Progenitor cell of endocrine pancreas (in vitro differentiated cells): ENCODE measurements around the gene RFX7. TPM values are rescaled to one million over a fixed set of nuclear protein-coding genes. Genes with fewer than 3 reads are reported as not detected.

Experiments used
- DNase-seq: peaks from one replicate; pipeline ENCODE4 v3.0.0; 2021; ENCODE audit warnings: low spot score; ENCODE audit not compliant: unreplicated experiment
- H3K27ac Mint-ChIP-seq: 2 replicates; pipeline ENCODE4 v1.8.0; 2021; ENCODE audit warnings: mild to moderate bottlenecking, moderate library complexity, mixed read lengths
- H3K27me3 Mint-ChIP-seq: 2 replicates; pipeline ENCODE4 v1.8.0; 2021; ENCODE audit warnings: mixed read lengths
- H3K36me3 Mint-ChIP-seq: 2 replicates; pipeline ENCODE4 v1.8.0; 2022; ENCODE audit warnings: mixed read lengths; ENCODE audit not compliant: insufficient read depth
- H3K4me1 Mint-ChIP-seq: 2 replicates; pipeline ENCODE4 v1.8.0; 2021; ENCODE audit warnings: low read depth, mixed read lengths
- H3K4me3 Mint-ChIP-seq: 2 replicates; pipeline ENCODE4 v1.8.0; 2021; ENCODE audit warnings: low read depth, mild to moderate bottlenecking, moderate library complexity, mixed read lengths
- H3K9me3 Mint-ChIP-seq: 2 replicates; pipeline ENCODE4 v1.8.0; 2021; ENCODE audit warnings: low read depth, mixed read lengths
- total RNA-seq: library from RNA; stranded (reverse); gene quantifications from 2 replicates; pipeline ENCODE4 v1.2.1, GENCODE V29; 2021
- TF ChIP-seq, protein P1 (sequence below): fragments of 200-600 bp; sonication (generic); IDR thresholded peaks from one replicate; pipeline ENCODE4 v1.5.0; 2021; ENCODE audit warnings: antibody characterized with exemption, mild to moderate bottlenecking; ENCODE audit not compliant: unreplicated experiment

RFX7 gene
- total RNA-seq, 1 donor from 2014 or later: 33.6 TPM

DNA sequence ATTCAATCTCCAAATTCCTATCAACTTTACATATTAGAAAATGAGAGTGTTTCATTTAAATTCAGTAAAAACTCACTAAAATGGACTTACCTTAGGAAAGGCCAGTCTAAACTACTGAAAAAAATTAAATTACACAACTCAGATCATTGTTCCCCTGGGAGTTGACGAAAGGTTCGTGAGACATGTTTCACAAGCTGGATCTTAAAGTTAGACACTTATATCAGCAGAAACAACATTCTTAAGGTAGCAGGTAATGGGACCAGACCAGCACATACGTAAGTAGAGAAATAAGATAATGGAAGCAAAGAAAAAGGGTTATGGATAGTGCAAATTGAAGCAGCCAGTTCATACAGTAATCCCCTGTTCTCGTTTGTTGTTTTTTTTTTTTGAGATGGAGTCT, 8.9 kb downstream of the RFX7 start:
- Mint-ChIP-seq H3K4me3 (no peak overlapping the region), H3K36me3 (peaks cover 64% of the 10 kb centered on the region), H3K4me1 (peaks cover 2% of the 10 kb centered on the region), H3K9me3 (peaks cover 42% of the 10 kb centered on the region), H3K27ac (no peak overlapping the region), H3K27me3 (no peaks in the 10 kb centered on the region)
- no peak for DNase-seq
- TF ChIP-seq, protein P1, sequence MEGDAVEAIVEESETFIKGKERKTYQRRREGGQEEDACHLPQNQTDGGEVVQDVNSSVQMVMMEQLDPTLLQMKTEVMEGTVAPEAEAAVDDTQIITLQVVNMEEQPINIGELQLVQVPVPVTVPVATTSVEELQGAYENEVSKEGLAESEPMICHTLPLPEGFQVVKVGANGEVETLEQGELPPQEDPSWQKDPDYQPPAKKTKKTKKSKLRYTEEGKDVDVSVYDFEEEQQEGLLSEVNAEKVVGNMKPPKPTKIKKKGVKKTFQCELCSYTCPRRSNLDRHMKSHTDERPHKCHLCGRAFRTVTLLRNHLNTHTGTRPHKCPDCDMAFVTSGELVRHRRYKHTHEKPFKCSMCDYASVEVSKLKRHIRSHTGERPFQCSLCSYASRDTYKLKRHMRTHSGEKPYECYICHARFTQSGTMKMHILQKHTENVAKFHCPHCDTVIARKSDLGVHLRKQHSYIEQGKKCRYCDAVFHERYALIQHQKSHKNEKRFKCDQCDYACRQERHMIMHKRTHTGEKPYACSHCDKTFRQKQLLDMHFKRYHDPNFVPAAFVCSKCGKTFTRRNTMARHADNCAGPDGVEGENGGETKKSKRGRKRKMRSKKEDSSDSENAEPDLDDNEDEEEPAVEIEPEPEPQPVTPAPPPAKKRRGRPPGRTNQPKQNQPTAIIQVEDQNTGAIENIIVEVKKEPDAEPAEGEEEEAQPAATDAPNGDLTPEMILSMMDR: no peak

DNA sequence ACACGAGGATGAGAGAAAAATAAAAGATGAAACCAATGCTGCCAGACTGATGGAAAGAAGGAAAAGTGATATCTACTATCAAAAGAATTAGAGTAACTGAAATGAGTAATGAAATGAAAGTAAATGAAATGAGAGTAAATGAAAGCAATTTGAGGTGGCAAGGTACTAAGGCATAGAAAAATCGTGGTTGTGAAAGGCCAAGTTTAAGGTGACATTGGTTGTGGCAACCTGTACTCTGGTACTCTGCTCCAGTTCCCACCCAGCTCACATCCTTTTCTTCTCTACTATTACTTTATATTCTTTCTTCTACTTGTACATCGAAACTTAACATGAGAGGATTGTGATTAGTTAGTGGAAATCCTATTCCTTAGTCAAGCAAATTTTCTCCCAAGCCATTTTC, 10.1 kb downstream of the RFX7 start:
- peaks cover 43% of the 10 kb centered on the region for H3K9me3 Mint-ChIP-seq
- TF ChIP-seq, protein P1: no peak

DNA sequence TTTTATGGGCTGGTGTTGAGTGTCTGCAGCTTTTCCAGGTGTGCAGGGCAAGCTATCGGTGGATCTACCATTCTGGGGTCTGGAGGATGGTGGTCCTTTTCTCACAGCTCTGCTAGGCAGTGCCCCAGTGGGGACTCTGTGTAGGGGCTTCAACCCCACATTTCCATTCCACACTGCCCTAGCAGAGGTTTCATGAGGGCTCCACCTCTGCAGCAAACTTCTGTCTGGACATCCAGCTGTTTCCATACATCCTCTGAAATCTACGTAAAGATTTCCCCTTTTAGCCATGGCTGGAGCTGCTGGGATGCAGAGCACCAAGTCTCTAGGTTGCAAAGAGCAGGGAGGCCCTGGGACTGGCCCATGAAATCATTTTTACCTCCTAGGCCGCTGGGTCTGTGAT, 11.6 kb downstream of the RFX7 start:
- TF ChIP-seq, protein P1: no peak
- no peaks in the 10 kb centered on the region for H3K27me3 Mint-ChIP-seq
- H3K36me3 Mint-ChIP-seq: peaks cover 74% of the 10 kb centered on the region
- no peaks in the 10 kb centered on the region for H3K4me1 Mint-ChIP-seq
- no peak overlapping the region for H3K4me3 Mint-ChIP-seq
- H3K9me3 Mint-ChIP-seq: peaks cover 54% of the 10 kb centered on the region
- no peak for DNase-seq
- no peak overlapping the region for H3K27ac Mint-ChIP-seq

More for the DNA sequence above, 10.1 kb downstream of the RFX7 start:
- Mint-ChIP-seq H3K36me3 (peaks cover 67% of the 10 kb centered on the region), H3K4me1 (peaks cover 2% of the 10 kb centered on the region), H3K4me3 (no peak overlapping the region), H3K27me3 (no peaks in the 10 kb centered on the region), H3K27ac (no peak overlapping the region)
- no peak for DNase-seq

DNA sequence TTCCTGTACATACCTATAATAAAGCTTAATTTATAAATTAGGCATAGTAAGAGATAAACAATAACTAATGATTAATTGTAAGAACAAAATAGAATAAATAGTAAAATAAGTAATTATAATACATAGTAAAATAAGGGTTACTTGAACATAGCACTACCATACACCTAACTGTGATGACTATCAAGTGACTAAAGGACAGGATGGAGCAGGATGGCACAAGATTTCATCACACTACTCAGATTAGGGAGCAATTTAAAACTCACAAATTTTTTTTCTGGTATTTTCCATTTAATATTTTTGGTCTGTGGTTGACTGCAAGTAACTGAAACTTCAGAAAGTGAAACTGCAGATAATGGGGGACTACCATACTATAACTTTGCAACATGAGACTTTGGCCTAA, 14.8 kb downstream of the RFX7 start:
- H3K4me3 Mint-ChIP-seq: no peak overlapping the region
- TF ChIP-seq, protein P1: no peak
- no peaks in the 10 kb centered on the region for H3K4me1 Mint-ChIP-seq
- no peak overlapping the region for H3K27ac Mint-ChIP-seq
- DNase-seq: no peak
- peaks cover 70% of the 10 kb centered on the region for H3K36me3 Mint-ChIP-seq
- H3K27me3 Mint-ChIP-seq: no peaks in the 10 kb centered on the region
- peaks cover 51% of the 10 kb centered on the region for H3K9me3 Mint-ChIP-seq

DNA sequence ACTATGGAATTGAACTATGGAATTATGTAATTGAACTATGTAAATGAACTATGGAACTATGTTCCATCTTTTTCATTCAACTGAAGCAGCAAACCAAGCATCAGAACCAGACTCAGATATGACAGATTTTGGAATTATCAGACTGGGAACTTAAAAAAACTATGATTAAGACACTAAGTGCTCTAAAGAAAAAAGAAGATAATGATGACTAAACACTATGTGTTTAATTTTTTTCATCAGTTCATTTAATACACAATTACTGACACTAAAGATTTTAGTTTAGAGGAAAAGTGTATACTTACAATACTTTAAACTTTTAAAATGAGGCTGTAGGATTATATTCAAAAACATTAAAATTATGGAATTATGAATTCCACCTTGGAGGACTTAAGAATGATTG, 15.3 kb downstream of the RFX7 start:
- TF ChIP-seq, protein P1: no peak
- no peak for DNase-seq
- no peak overlapping the region for H3K4me3 Mint-ChIP-seq
- H3K27me3 Mint-ChIP-seq: no peaks in the 10 kb centered on the region
- peaks cover 46% of the 10 kb centered on the region for H3K9me3 Mint-ChIP-seq
- peaks cover 69% of the 10 kb centered on the region for H3K36me3 Mint-ChIP-seq
- H3K4me1 Mint-ChIP-seq: no peaks in the 10 kb centered on the region
- H3K27ac Mint-ChIP-seq: no peak overlapping the region
